HTERT RPE-1 (cell line): Measurements from ENCODE around the gene FOLR3.
"Not testable (repeated sequence)": the region's sequence is repeated elsewhere in the genome, so short reads cannot be mapped to it uniquely, and the experiment has no call there.

Experiments
- in situ Hi-C: fragments of 300-500 bp; cut with MboI; formaldehyde crosslinking; loops from 4 replicates; pipeline ENCODE4 v1.14.3; 2020; ENCODE audit warnings: low sequenced_read_pairs

FOLR3 gene

GRCh38 chr11:72160319-72160718, 24.8 kb downstream of the FOLR3 start:
- in situ Hi-C loops = no loop called here

GRCh38 chr11:72162891-72163492, 27.5 kb downstream of the FOLR3 start:
- in situ Hi-C loops = no loop called here

GRCh38 chr11:72164187-72164586, 28.7 kb downstream of the FOLR3 start:
- in situ Hi-C loops = not testable (repeated sequence)

GRCh38 chr11:72169046-72169555, 33.6 kb downstream of the FOLR3 start:
- in situ Hi-C loops = not testable (repeated sequence)

- in situ Hi-C loops = not testable (repeated sequence)
Measured at GRCh38 chr11:72169754-72170153, 34.2 kb downstream of the FOLR3 start.

GRCh38 chr11:72172043-72172442, 36.5 kb downstream of the FOLR3 start:
- in situ Hi-C loops = not testable (repeated sequence)

DNA sequence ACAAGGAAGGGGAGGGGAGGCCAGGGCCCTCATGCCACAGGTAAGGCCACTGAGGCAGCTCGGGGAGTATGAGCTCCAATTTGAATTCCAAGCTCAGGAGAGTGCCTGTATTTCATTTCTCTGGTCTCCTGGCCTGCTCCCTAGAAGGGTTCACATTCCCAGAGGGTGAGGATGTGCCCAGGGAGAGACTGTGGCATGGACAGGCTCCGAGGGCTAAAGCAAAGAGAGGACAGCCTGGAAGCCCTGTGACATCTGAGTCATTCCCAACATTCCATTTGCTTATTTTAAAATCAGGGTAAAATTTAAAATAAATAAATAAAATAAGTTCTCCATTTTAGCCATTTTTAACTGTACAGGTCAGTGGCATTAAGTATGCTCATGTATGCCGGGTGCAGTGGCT, 37.8 kb downstream of the FOLR3 start:
- in situ Hi-C loops = no loop called here

DNA sequence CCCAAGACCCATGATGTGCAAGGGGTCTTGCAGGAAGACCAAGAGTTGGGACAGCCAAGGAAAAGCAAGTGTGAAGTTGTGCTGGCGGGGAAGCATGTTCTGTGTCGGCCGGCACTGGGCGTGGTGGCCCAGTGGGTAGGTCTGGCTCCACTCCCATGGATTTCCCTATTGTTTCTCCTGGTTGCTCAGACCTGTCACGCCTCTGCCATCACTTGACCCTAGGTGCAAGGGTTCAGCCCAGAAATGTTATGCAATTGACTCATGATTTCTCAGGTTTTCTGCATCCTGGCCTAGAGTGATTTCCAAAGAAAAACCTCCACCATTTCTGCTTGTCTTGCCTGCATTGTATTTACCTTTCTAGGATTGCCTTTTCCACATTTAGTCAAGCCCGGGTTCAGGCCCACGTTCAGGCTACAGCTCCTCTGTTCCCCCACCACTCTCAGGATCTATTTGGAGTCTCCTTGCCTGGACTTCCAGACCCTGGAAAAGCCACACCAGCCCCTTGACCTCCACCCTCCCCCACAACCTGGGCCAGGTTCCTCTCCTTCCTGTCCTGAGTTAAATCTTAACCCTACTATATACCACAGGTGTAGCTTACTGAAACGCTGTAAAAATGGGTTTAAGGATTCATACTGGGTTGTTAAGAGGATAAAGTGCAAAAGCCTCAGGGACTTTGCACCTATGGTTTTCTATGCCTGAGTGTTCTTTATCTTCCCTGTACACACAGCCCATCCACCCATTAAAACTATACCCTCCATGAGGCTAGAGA, 39.0 kb downstream of the FOLR3 start:
- in situ Hi-C loops = no loop called here

- in situ Hi-C loops = no loop called here
Measured at GRCh38 chr11:72177656-72178055, 42.1 kb downstream of the FOLR3 start.

GRCh38 chr11:72179049-72179803, 43.7 kb downstream of the FOLR3 start:
- in situ Hi-C loops = no loop called here

- in situ Hi-C loops = no loop called here
Measured at GRCh38 chr11:72179804-72180396, 44.4 kb downstream of the FOLR3 start.

- in situ Hi-C loops = not testable (repeated sequence)
Measured at GRCh38 chr11:72180892-72181552, 45.5 kb downstream of the FOLR3 start.

- in situ Hi-C loops = not testable (repeated sequence)
Measured at GRCh38 chr11:72181553-72181958, 46.0 kb downstream of the FOLR3 start.

- in situ Hi-C loops = no loop called here
Measured at GRCh38 chr11:72188267-72188666, 52.7 kb downstream of the FOLR3 start.
